GM12874 (cell line): ENCODE results near the gene CMSS1.

Experiments used
- CTCF ChIP-seq: IDR thresholded peaks from 2 replicates; pipeline ENCODE4 v1.5.1; 2011; ENCODE audit warnings: low read depth, mild to moderate bottlenecking, control low read depth, low read length, moderate library complexity; ENCODE audit not compliant: insufficient read depth

The CMSS1 gene

GRCh38 chr3:99966662-99967416 is 149.2 kb downstream of the CMSS1 start:
- no peak for TF ChIP-seq CTCF

GRCh38 chr3:99967796-99968195 is 150.1 kb downstream of the CMSS1 start:
- TF ChIP-seq CTCF: no peak

GRCh38 chr3:99969136-99969535 is 151.5 kb downstream of the CMSS1 start:
- TF ChIP-seq CTCF: no peak

- TF ChIP-seq CTCF: no peak
These were observed 152.5 kb downstream of the CMSS1 start for GRCh38 chr3:99970198-99970597.

GRCh38 chr3:99971761-99972160 is 154.1 kb downstream of the CMSS1 start:
- TF ChIP-seq CTCF: no peak

- no peak for TF ChIP-seq CTCF
These were observed 154.9 kb downstream of the CMSS1 start for GRCh38 chr3:99972380-99973104.

GRCh38 chr3:99974989-99975388 is 157.3 kb downstream of the CMSS1 start:
- TF ChIP-seq CTCF: no peak
